ENCODE measurements around the gene NOTCH1.

GRCh38 chr9:136564379-136564988 lies 18.6 kb upstream of the NOTCH1 start:
- TF ChIP-seq EZH2 (IDR thresholded peaks at IDR 0.05), result no peak
- TF ChIP-seq POLR2AphosphoS5 (IDR thresholded peaks at IDR 0.05; ENCODE audit: borderline replicate concordance, low read depth, low read length), result no peak

Measured in SK-N-MC (cell line).